HG02763 (cell line): ENCODE measurements around the gene NPFFR1.

Experiments
- ATAC-seq: cut with Tn5 transposase; IDR thresholded peaks from one replicate; pipeline ENCODE4 v1.9.1; 2021; ENCODE audit warnings: mild to moderate bottlenecking, moderate library complexity; ENCODE audit not compliant: unreplicated experiment

NPFFR1 gene

DNA sequence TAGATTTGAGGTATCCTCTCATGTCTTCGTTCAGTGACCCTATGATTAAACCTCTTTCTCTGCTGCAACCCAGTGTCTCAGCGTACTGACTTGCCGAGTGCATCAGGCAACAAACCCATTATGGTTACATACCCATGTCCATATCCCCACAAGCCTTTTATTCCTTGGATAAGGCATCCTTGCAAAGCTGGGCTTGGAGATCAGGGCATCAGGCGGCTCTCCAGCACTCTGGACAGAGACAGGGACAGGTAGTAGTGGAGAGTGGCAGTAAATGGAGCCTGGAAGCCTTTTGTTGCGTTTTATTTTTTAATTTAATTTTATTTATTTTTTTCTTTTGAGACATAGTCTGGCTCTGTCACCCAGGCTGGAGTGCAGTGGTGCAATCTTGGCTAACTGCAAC lies 32.0 kb upstream of the NPFFR1 start:
- no peak for ATAC-seq

DNA sequence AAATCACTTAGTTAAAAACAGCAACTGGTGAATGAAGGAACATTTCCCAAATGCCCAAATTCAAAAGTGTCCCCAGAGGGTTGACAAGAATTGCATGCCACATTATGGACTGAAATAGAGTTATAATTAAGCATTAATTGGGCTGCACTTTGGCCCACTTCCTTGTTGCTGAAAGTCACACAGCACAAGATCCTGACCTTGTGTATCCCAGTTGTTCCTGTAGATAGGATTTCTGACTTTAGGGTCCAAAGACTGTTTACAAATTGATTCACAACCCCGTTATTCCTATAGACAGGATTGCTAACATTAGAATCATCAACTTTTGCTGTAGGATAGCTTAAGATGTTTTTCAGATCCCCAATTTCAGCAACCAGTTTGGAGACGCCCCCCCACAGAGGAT lies 31.5 kb upstream of the NPFFR1 start:
- no peak for ATAC-seq

DNA sequence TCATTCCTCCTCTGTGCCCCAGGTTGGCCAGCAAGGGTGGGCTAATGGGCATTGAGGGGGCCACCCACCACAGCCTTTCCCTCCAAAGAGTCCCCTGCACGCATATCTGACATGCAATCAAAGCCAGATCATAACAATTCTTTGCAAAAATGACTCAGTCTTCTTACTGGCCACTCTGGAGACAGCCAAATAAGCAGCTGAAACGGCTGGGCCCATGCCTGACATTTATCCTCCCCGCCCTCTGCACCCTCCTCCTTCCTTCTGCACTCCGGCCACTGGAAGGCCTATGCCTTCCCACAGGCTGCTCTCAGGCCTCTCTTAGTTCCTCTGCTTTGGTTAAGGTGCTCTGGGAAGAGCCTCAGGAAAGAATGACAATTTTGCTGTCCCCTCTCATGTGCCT lies 29.2 kb upstream of the NPFFR1 start:
- ATAC-seq = no peak

DNA sequence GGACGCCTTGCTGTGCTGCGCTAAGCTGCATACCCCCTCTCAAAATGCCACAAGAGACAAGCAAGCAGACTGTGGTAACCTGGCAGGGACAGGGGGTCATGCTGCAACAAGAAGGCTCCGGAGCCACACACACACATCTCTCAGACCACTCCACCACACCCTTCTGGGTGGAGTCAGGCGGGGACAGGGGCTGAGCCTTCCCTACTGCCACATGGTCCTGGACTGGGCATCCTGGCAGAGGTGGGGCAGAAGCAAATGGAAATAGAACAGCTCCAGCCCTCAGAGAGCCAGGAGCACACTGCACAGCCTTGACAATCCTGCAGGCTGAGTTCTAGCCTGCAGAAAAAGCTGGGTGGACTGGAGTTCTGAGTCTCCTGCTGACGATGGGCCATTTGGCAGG lies 28.4 kb upstream of the NPFFR1 start:
- no peak for ATAC-seq

- no peak for ATAC-seq
Measured at GRCh38 chr10:70311698-70312097, 27.9 kb upstream of the NPFFR1 start.

DNA sequence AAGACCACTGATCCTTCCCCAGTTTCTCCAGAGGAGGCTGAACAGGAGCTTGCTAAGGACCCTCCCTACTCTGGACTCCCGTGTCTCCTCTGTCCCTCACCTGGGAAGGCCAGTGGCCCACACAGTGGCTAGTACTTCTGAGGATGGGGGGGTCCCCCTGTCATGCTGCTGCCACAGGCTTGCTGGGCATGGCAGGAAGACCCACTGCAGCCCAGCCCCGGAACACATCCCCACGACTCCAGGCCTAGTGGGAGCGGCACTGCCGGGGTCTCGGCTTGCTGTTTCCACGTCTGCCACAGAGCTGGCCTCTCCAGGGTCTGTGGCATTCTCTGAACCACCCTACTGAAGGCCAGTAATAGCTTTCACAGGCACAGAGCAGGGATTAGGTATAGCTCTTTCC lies 25.9 kb upstream of the NPFFR1 start:
- ATAC-seq = no peak

- ATAC-seq = no peak
Measured at GRCh38 chr10:70308121-70309060, 24.6 kb upstream of the NPFFR1 start.

DNA sequence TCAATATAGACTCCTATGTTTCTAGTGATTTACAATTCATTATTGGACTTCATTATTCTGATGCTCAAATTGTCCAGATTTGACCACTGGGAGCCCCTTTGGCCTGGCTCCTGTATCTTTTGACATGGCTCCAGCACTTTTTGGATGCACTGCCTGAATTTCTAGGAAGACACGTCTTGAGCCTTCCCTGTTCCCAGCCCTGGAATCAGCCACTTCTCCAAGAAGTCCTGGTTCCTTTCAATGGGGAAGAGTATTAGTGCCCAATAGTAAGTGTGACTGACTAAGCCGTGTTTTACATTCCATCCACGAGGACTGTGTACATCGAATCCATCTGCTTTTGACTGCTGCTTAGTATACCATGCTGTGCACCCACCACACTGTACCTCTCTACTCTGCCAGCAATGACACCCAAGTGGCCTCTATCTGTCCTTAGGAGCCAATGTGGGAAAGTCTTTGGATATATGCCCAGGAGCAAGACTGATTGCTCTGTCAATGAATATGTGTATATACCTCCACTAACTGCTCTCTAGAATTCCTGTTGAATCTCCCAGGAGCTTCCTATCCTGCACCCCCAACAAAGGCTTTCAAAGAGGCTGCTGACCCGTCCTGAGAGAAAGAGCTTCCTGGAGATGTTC lies 23.2 kb upstream of the NPFFR1 start:
- ATAC-seq = no peak

DNA sequence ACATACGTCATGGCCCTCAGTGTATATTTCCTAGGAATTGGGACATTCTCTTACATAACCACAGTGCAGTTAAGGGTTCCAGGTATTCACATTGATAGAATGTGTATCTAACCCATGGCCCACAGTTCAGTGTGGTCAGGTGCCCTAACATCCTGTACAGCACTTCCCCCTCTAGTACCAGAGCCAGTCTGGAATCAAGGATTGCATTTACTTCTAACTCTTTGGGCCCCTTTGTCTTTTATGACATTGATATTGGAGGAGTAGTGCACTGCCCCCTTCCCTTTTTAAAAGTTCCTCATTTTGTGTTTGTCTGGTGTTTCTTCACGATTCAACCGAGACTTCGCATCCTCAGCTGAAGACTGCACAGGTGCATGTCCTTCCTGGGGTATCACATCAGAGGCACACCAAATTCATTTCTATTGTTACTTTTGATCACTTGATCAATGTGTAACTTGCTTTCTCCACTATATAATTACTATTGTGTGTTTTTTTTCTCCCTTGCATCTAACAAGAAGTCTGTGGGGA lies 22.4 kb upstream of the NPFFR1 start:
- no peak for ATAC-seq

DNA sequence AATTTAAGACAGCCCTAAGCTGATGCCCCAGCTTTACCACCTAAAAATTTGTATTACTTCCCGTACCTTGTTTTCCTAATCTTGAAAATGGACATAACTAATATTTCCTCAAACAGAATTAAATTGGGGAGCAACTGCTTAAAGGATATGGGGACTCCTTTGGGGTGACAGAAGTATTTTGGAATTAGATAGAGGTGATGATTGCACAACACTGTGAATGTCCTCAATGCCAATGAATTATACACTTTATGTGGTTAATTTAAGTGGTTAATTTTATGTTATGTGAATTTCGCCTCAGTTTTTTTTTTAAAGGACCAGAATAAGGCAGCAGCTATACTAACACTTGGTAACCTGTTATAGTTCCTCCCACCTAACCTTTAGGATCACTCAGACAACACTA lies 19.9 kb upstream of the NPFFR1 start:
- no peak for ATAC-seq

- no peak for ATAC-seq
Measured at GRCh38 chr10:70302292-70302691, 18.5 kb upstream of the NPFFR1 start.

DNA sequence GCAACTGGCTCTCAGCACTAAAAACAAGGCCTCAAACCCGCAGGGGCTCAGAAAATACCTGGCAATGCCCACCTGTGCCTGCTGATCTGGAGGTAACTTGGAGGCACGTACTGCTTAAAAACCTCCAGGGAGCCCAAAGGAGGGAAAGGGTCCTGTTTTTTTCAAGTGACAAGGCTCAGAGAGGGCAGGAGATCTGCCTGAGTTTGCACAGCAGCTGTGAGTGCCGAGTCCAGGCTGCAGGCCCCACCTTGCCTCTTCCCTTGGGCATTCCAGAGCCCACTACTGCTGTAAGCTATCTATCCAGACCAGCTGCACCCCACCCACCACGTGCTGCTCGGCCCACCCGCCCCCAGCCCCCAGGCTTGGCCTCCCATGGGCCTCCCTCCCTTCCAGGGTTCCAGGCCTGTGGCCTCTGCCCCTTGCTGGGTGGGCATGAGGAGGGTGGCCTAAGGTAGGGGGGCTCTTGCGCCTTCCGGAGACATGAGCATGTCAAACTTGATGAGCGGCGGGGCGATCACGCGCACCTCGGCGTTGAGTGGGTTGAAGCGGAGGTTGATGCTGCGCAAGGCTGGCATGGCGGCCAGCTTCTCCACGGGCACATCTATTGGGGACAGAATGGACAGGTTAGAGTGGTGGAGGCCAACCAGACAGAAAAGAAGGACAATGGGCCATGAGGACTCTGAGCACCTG lies 17.2 kb upstream of the NPFFR1 start:
- no peak for ATAC-seq

DNA sequence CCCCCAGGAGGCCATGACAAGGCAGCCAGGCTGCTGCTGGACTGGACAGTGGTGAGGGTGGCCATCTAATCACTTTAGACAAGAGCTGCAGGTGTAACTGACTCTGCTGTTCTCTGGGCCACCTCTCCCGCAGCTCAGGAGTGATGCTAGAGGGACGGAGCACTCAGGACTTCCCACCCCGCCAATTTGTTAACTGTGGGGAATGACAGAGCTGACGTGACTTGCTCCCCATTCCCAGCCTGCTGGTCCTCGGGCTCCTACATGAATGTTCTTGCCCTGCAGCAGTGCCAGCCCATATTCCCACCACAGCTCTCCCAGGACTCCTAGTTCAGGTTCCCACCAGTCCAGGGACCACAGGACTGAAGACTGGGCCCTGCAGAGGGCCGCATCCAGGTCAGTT lies 16.7 kb upstream of the NPFFR1 start:
- ATAC-seq = no peak

- ATAC-seq = no peak
Measured at GRCh38 chr10:70299876-70300275, 16.1 kb upstream of the NPFFR1 start.

GRCh38 chr10:70298393-70298792 lies 14.6 kb upstream of the NPFFR1 start:
- no peak for ATAC-seq

DNA sequence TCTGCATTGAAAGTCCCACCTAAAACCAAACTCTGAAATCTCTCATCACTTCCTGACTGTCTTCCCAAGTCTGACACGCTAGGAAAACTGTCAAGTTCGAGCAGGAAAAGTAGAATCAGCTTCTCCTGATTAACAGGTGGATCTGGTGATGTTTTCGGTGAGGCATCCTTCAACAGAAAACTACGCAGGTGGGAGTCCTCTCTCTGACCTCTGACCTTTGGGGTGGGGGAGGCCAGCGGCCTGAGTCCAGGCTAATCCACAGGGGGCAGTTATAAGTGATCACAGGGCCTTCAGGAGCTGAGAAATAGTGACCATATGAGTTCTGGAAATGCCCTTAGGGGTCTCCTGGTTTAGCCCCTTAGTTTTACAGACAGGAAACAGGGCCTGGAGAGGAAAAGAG lies 13.4 kb upstream of the NPFFR1 start:
- no peak for ATAC-seq

GRCh38 chr10:70296406-70296899 lies 12.6 kb upstream of the NPFFR1 start:
- no peak for ATAC-seq

- ATAC-seq = no peak
Measured at GRCh38 chr10:70295926-70296325, 12.1 kb upstream of the NPFFR1 start.

DNA sequence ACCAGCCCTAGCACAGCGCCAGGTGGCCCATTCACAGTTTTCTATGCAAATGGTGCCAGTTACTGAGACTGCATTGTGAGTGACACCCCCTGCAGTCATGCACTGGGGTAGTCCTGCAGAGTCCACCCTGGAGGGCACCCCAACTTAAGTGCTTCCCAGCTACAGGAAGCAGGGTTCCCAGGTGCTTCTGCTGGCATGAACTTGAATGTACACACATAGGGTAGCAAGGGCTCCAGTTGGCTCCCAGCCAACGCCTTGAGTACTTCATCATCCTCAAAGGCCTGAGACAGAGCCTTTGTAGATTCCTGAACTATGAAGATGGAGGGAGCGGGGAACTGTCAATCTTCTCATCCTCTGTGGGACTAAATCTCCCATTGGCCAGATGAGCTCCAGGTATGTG lies 11.5 kb upstream of the NPFFR1 start:
- ATAC-seq = no peak

GRCh38 chr10:70293169-70293843 lies 9.5 kb upstream of the NPFFR1 start:
- peak; percentile 78 for ATAC-seq

- ATAC-seq = no peak
Measured at GRCh38 chr10:70292004-70292403, 8.2 kb upstream of the NPFFR1 start.
